Measurements from ENCODE around the gene MALAT1.

MALAT1 gene

GRCh38 chr11:65552388-65552951 lies 53.6 kb downstream of the MALAT1 start:
- no peak overlapping the region for H3K4me3 ChIP-seq (ENCODE audit: low read depth, low read length)
- no peak for DNase-seq (ENCODE audit: low read depth)

GRCh38 chr11:65553301-65554001 lies 54.6 kb downstream of the MALAT1 start:
- no peak for DNase-seq (ENCODE audit: low read depth)

GRCh38 chr11:65554057-65554818 lies 55.4 kb downstream of the MALAT1 start:
- H3K4me3 ChIP-seq (ENCODE audit: low read depth, low read length) = no peak overlapping the region
- no peak for DNase-seq (ENCODE audit: low read depth)

More at GRCh38 chr11:65553301-65554001, 54.6 kb downstream of the MALAT1 start:
- no peak overlapping the region for H3K4me3 ChIP-seq (ENCODE audit: low read depth, low read length)

- H3K4me3 ChIP-seq (ENCODE audit: low read depth, low read length) = no peak overlapping the region
- no peak for DNase-seq (ENCODE audit: low read depth)
Observed at GRCh38 chr11:65554842-65555430, 56.1 kb downstream of the MALAT1 start.

- H3K4me3 ChIP-seq (ENCODE audit: low read depth, low read length) = peak overlapping the region; percentile 5
- DNase-seq (ENCODE audit: low read depth) = peak; percentile 63
Observed at GRCh38 chr11:65555693-65556231, 56.9 kb downstream of the MALAT1 start.

All from skeletal muscle cell (primary cell).